NCI-H460 (cell line): ENCODE measurements around the gene LARP6. TPM values are rescaled to one million over a fixed set of nuclear protein-coding genes. Genes with fewer than 3 reads are reported as not detected.
"Not testable (repeated sequence)": the region's sequence is repeated elsewhere in the genome, so short reads cannot be mapped to it uniquely, and the experiment has no call there.

Source experiments
- DNase-seq: peaks from one replicate; pipeline ENCODE4 v3.0.0-alpha.2; 2016; ENCODE audit warnings: low read depth; ENCODE audit errors: extremely low read depth
- polyA plus RNA-seq: library from polyadenylated mRNA; depleted of rRNA; stranded (reverse); fragments of >200 nt; gene quantifications from 2 replicates; pipeline ENCODE4 v1.2.3, GENCODE V29; 2014; cell fraction: nucleus; rRNA removed
- total RNA-seq: library from RNA; depleted of rRNA; stranded (reverse); fragments of >200 nt; shearing (Covaris generic); gene quantifications from 2 replicates; pipeline ENCODE4 v1.2.3, GENCODE V29; 2014; rRNA removed

The LARP6 gene
- total RNA-seq, result 66.0 and 78.3 TPM in 2 replicates
- 21.2 and 59.0 TPM in 2 replicates for polyA plus RNA-seq

DNA sequence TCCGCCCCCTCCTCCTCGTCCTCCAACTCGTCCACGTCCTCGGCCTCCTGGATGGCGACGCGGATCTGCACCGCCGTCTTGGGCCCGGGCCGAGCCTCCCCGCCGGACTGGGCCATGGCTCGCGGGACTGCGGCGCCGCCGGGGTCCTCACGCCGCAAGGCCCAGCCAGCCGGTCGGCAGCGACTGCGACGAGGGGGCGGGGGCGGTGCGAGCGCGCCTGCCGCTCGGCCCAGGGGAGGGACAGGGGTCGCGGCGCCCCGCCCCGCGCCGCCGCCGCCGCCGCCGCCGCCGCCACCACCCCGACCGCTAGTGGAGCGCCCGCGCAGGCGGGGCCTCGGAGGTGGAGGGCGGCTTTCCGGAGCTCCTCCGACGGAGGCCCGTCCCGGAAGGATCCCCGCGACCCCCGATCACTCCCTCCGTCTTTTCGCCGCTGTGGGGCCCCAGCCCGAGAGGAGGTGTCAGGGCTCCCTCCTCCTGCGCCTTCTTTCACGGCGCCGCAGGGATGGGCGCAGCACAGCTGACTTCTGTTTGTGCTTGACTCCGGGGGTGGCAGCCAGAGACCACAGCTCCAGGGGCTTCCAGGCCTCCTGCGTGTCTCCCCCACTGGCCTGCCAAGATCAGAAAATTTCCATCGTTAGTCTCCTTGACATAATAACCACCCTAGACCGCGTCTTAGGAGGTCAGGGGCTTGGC, at the start of gene LARP6:
TSS of gene LARP6 (minus strand) at position 185 of the 693 bp plus-strand sequence. CDS start at position 116, 69 bp downstream.
- DNase-seq, result peak; percentile 24

DNA sequence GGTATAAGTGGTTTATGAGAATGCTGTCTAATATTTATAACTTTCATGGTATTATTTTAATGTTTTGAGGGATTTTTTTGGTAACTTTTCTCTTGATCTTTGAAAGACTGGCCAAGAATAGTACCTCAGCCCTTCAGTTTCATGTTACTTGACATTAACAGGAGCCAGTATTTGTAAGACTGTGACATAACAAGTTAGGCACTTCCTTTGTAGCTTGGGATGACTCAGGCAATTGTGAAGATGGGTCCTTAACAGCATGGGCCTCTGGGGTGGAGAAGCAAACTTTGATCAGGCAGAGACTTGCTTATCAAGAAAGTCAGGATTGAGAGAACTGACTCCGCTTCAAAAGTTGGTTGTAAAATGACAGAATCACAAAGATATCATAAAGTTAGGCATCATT, 48.1 kb upstream of the LARP6 start:
- peak; percentile 24 for DNase-seq

- peak; percentile 45 for DNase-seq
Observed at GRCh38 chr15:70892912-70893560, 39.1 kb upstream of the LARP6 start.

DNA sequence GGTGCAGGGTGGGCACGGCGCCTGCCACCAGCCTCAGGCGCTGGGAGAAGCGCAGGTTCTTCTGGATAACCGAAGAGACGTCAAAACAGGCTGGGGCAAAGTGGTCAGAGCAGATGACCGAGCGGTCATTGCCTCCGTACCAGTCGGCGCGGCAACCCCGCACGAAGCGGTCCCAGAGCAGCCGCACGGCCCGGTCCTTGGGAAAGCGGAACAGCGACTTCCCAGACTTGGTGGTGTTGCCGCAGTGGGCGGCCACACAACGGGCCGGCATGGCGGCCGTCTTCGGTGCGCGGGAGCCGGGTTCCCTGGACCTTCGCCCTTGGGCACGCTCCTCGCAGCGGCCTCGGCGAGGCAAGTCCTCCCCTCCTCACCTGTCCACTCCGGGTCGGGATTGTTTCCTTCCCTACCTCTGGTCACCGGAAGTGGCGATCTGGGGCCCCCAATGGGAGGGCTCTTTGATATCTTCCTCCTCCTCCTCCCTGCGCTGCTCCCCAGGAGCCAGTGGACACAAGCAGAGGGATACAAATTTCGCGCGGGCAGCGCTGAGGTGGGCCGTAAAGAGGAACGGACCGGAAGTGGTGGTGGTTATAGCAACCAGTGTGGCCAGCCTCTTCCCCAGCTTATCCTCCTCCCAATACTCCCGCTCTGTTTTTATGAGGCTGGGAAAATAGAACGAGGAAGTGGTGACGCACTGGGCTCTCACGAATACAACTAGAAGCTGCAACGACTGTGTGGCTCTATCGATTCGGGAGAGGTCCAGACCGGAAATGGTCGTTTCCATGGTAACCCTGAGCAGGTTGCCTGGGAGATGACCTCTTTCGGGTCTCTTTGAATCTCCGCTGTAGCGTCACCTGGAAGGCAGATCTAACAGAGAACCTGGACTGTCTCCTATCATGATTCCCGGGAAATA, 38.3 kb upstream of the LARP6 start, which contains the start of the genes LRRC49 and THAP10:
TSS of gene LRRC49 (plus strand) at position 825 of the 910 bp plus-strand sequence. CDS start at position 894, 69 bp downstream.
TSS of gene THAP10 (minus strand) at position 432 of the 910 bp plus-strand sequence. CDS start at position 271, 161 bp downstream.
- DNase-seq, result peak; percentile 78

- DNase-seq, result no peak
Observed at GRCh38 chr15:70882361-70882760, 28.4 kb upstream of the LARP6 start.

- no peak for DNase-seq
Observed at GRCh38 chr15:70880781-70881180, 26.8 kb upstream of the LARP6 start.

DNA sequence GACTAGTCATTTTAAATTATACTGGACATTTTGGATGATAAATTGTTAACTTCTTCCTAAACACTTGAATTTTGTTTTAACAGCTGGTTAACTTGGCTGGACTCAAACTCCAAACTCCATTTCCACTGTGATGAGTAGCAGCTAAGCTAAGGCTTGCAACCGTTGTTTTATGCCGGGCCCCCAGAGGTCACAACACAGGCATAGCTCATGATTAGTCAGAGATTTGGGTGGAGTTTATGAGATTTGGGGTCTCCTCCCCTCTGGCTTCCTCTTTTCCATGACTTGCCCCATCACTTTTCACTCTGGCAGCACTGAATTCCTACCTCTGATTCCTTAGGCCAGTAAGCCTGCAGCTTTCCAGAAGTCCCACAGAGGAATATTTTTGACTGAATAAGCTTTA, 25.4 kb upstream of the LARP6 start:
- no peak for DNase-seq

DNA sequence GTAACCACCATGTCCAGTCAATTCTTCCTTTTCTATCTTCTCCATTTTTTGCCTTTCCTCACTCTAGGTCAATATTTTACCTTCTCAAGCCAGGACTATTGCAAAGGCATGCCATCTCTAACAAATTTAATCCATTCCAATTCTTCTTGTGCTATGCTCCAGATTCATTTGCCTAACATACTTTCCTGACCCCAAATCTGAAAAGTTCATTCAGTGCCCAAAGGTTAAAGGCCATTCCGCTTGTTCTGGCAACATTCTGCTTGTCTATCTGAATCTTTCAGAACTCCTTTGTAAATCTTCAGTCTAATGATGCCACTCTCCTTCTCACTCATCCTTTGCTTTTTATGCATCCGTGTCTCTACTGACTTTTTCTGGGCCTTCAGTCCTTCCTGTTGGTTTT, 22.7 kb upstream of the LARP6 start:
- DNase-seq, result no peak

GRCh38 chr15:70876011-70876410, 22.1 kb upstream of the LARP6 start:
- DNase-seq, result no peak

DNA sequence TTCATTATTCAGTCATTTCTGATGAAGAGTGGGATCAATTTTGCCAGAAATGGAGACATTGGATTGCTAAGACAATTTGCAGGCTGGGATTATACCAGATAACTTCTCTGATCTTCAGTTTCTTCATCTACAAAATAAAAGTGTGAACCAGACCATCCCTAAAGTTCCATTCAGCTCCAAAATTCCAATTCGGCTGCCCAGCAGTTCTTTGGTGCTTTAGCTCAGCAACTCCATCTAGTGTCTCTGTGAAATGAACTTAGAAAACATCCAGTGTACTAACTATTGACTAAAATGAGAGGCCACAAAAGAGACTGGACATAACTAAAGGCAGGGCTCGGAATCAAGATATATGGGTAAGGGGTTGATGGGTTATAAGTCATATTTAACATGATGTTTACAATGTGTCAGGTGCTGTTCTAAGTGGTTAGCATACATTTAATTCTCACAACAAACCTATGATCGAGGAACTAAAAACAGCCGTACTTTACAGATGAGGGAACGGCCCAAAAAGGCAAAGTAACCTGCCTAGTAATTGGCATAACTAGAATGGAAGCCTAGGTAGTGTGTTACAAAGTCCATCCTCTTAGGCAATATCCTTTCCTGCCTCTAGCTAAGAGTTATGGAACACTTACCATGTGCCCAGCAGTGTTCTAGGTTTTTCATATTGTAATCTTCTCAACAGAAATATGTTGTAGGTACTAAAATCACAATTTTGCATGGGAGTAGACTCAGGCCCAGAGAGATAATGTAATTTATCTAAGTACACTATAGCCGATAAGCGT, 21.2 kb upstream of the LARP6 start:
- peak; percentile 33 for DNase-seq

DNA sequence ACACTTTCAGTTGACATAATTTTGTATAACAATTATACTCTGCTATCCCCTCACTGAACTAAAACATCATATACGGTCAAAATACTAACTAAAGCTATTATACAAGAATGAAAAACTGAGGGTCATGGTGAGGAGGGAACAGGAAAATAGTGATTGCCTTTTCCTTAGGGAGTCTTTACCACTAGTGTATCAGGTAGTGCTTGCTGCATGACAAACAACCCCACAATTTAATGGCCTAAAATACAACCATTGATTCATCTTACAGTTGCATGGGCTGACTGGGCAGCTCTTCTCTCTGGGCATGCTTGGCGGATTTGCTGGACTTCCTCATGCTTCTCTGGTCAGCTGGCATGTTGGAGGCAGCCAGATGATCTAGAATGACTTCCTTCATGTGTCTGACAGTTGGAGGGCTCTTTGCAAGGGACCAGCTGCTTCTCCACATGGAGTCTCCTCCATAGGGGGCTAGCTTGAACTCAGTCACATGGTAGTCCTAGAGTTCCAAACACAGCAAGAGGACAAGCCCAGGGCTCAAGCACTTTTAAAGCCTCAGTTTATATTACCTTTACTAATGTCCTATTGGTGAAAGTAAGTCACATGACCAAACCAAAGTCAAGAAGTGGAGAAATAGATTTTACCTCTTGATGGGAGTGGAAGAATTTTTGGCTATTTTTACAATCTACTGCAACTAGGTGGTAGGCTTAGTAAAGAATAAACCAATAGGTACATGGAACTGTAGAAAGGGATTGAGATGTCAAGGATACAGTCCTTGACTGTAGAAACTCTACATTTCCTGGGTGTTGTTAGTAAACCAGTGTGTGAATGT, 19.5 kb upstream of the LARP6 start:
- DNase-seq, result no peak

GRCh38 chr15:70871490-70871889, 17.5 kb upstream of the LARP6 start:
- DNase-seq, result not testable (repeated sequence)

GRCh38 chr15:70870051-70870450, 16.1 kb upstream of the LARP6 start:
- DNase-seq, result no peak

DNA sequence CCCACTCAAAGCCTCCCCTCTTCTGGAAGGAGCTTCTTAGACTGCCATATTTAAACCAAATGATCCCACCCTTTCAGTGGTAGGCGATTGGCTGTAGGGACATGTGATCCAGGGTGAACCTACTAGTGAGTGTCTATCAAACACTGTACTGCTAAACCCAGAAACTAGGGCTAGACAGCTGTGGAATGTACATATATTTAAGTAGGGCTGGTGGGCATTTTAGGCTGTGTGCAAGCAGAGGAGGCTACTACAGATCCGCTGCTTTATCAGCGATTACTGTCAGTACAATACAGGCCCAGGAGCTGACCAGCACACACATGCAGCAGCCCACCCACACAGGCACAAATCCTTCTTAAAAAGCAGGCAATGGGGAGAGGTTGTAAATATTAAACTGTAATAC, 15.4 kb upstream of the LARP6 start:
- no peak for DNase-seq

DNA sequence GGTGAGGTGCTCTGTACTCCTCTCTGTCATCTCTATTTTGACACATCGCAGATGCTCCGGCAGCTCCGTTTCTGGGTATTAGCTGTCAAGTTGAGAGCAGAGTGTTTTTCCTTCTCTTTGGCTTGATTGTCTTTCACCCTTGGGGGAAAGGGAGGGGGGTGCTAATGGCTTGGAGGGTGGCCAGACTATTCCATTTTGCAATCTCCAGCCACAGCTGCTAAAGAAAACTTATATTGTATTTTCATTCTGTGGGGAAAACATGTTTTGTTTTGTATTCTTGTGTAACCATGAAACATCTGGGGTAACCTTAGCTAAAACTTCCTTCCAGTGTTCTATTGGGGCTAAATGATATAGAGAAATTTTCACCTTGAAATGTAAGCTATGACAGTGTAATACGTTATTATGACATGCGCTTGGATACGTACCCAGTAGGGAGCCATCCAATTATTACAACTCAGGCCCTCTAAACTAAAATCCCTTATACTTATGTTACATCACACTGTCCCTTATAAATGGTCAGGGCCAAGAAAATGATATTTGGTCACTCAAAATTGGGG, 14.0 kb upstream of the LARP6 start:
- no peak for DNase-seq

- DNase-seq, result no peak
Observed at GRCh38 chr15:70866982-70867641, 13.2 kb upstream of the LARP6 start.

DNA sequence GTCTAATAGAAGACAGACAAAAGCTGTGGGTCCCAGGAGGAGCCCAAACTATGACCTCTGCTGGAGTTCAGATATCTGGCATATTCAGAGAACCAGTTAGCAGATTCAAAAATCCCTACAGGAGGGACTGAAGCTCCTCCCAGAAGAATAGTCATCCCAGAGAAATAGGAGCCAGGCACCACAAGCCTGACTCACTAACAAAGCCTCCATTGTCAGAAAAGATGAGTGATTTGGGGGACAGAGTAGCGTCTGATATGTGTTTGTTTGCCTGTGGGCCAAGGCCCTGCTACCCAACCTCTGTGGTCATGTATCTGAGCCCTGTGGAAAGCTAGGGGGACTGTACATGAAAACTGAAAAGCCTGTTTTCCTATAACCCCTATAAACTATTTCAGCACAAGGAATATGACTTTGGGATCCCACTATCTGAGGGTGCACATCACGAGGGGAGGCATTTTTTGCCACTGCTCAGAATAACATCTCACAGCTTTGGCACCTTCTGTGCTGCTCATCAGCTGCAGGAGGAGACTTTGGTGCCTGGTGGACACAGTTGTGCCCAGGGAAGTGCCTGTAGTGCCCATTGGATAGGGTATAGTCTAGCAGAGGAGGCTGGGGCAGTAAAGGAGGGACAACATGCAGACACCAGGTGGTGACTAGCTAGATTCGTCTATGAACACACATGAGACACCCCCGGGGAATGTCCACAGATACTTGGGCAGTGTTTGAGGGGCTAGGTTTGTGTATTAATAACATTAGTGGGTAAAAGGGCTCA, 9.7 kb upstream of the LARP6 start:
- DNase-seq, result peak; percentile 49

- DNase-seq, result no peak
Observed at GRCh38 chr15:70859998-70860397, 6.0 kb upstream of the LARP6 start.
